Mucosa of stomach (tissue), 1 donor: ENCODE measurements around the gene CCNL2.

Experiments
- H3K27me3 ChIP-seq: one replicate; pipeline ENCODE4 v1.7.0; 2013; ENCODE audit warnings: mild to moderate bottlenecking, low read length; ENCODE audit not compliant: control insufficient read depth, insufficient read depth
- H3K36me3 ChIP-seq: one replicate; pipeline ENCODE4 v1.7.0; 2013; ENCODE audit warnings: low read length; ENCODE audit not compliant: control insufficient read depth, insufficient read depth
- H3K4me1 ChIP-seq: one replicate; pipeline ENCODE4 v1.7.0; 2013; ENCODE audit warnings: mild to moderate bottlenecking, low read length; ENCODE audit not compliant: control insufficient read depth, insufficient read depth
- H3K4me3 ChIP-seq: one replicate; pipeline ENCODE4 v1.7.0; 2013; ENCODE audit warnings: low read length
- H3K9ac ChIP-seq: one replicate; pipeline ENCODE4 v1.7.0; 2013; ENCODE audit warnings: mild to moderate bottlenecking, low read length, moderate library complexity
- H3K9me3 ChIP-seq: one replicate; pipeline ENCODE4 v1.7.0; 2013; ENCODE audit warnings: mild to moderate bottlenecking, low read length, moderate library complexity; ENCODE audit not compliant: control insufficient read depth
- donor health status: Pancreatic carcinoma.

Gene CCNL2

GRCh38 chr1:1380860-1381259 lies 18.3 kb downstream of the CCNL2 start:
- no peak overlapping the region for H3K4me3 ChIP-seq
- H3K4me1 ChIP-seq: peaks cover 5% of the 10 kb centered on the region
- H3K27me3 ChIP-seq: no peaks in the 10 kb centered on the region
- no peak overlapping the region for H3K9ac ChIP-seq
- H3K9me3 ChIP-seq: no peaks in the 10 kb centered on the region
- peaks cover 2% of the 10 kb centered on the region for H3K36me3 ChIP-seq

- peaks cover 18% of the 10 kb centered on the region for H3K4me1 ChIP-seq
- H3K27me3 ChIP-seq: no peaks in the 10 kb centered on the region
- no peak overlapping the region for H3K9ac ChIP-seq
- no peaks in the 10 kb centered on the region for H3K36me3 ChIP-seq
- no peaks in the 10 kb centered on the region for H3K9me3 ChIP-seq
- no peak overlapping the region for H3K4me3 ChIP-seq
These were observed 21.5 kb downstream of the CCNL2 start for GRCh38 chr1:1377540-1378205.

GRCh38 chr1:1376551-1377226 lies 22.4 kb downstream of the CCNL2 start:
- H3K4me1 ChIP-seq: peaks cover 26% of the 10 kb centered on the region
- no peaks in the 10 kb centered on the region for H3K36me3 ChIP-seq
- H3K9me3 ChIP-seq: no peaks in the 10 kb centered on the region
- no peak overlapping the region for H3K4me3 ChIP-seq
- peak overlapping the region; percentile 92 for H3K9ac ChIP-seq
- no peaks in the 10 kb centered on the region for H3K27me3 ChIP-seq

- H3K9me3 ChIP-seq: no peaks in the 10 kb centered on the region
- no peaks in the 10 kb centered on the region for H3K36me3 ChIP-seq
- peaks cover 29% of the 10 kb centered on the region for H3K4me1 ChIP-seq
- H3K4me3 ChIP-seq: peak within 1 kb of the TSS; percentile 80
- no peaks in the 10 kb centered on the region for H3K27me3 ChIP-seq
- H3K9ac ChIP-seq: peak within 1 kb of the TSS; percentile 92
These were observed 24.0 kb downstream of the CCNL2 start, which contains the start of gene AURKAIP1 for GRCh38 chr1:1374929-1375662. Gene AURKAIP1 (minus strand): TSS chr1:1375207. CDS start chr1:1374756, 451 bp downstream.

- Histone ChIP-seq H3K4me1 (peaks cover 29% of the 10 kb centered on the region), H3K9ac (peak overlapping the region; percentile 92), H3K36me3 (no peaks in the 10 kb centered on the region), H3K27me3 (no peaks in the 10 kb centered on the region), H3K9me3 (no peaks in the 10 kb centered on the region), H3K4me3 (peak overlapping the region; percentile 74)
These were observed 24.6 kb downstream of the CCNL2 start for GRCh38 chr1:1374589-1374928.

GRCh38 chr1:1373815-1374588 lies 25.1 kb downstream of the CCNL2 start:
- no peaks in the 10 kb centered on the region for H3K9me3 ChIP-seq
- H3K4me1 ChIP-seq: peaks cover 29% of the 10 kb centered on the region
- no peaks in the 10 kb centered on the region for H3K27me3 ChIP-seq
- H3K36me3 ChIP-seq: no peaks in the 10 kb centered on the region
- peak overlapping the region; percentile 74 for H3K4me3 ChIP-seq
- H3K9ac ChIP-seq: peak overlapping the region; percentile 92

- H3K4me3 ChIP-seq: no peak overlapping the region
- H3K9ac ChIP-seq: no peak overlapping the region
- H3K36me3 ChIP-seq: no peaks in the 10 kb centered on the region
- no peaks in the 10 kb centered on the region for H3K27me3 ChIP-seq
- H3K4me1 ChIP-seq: peaks cover 29% of the 10 kb centered on the region
- no peaks in the 10 kb centered on the region for H3K9me3 ChIP-seq
These were observed 25.9 kb downstream of the CCNL2 start for GRCh38 chr1:1373051-1373814.

GRCh38 chr1:1371746-1372711 lies 27.1 kb downstream of the CCNL2 start:
- Histone ChIP-seq H3K36me3 (no peaks in the 10 kb centered on the region), H3K9ac (no peak overlapping the region), H3K27me3 (no peaks in the 10 kb centered on the region), H3K9me3 (no peaks in the 10 kb centered on the region), H3K4me3 (no peak overlapping the region), H3K4me1 (peaks cover 29% of the 10 kb centered on the region)

- H3K4me1 ChIP-seq: peaks cover 29% of the 10 kb centered on the region
- no peaks in the 10 kb centered on the region for H3K36me3 ChIP-seq
- H3K4me3 ChIP-seq: no peak overlapping the region
- H3K9me3 ChIP-seq: no peaks in the 10 kb centered on the region
- H3K27me3 ChIP-seq: no peaks in the 10 kb centered on the region
- H3K9ac ChIP-seq: no peak overlapping the region
These were observed 27.8 kb downstream of the CCNL2 start for GRCh38 chr1:1371364-1371745.

GRCh38 chr1:1370771-1371300 lies 28.3 kb downstream of the CCNL2 start:
- peaks cover 24% of the 10 kb centered on the region for H3K4me1 ChIP-seq
- no peak overlapping the region for H3K9ac ChIP-seq
- H3K36me3 ChIP-seq: no peaks in the 10 kb centered on the region
- no peaks in the 10 kb centered on the region for H3K9me3 ChIP-seq
- H3K27me3 ChIP-seq: no peaks in the 10 kb centered on the region
- H3K4me3 ChIP-seq: no peak overlapping the region
